Right lobe of liver (tissue), 6 donors: ENCODE measurements around the gene AHCYL2. TPM values are rescaled to one million over a fixed set of nuclear protein-coding genes. Genes with fewer than 3 reads are reported as not detected.
A peak's percentile ranks its signal among the peaks of the same experiment; 100 is the strongest.

Experiments
- ATAC-seq, 4 donors: fragments of 200-7000 bp; cut with Tn5 transposase; one replicate each; pipeline ENCODE4 v1.9.1; 2020; ENCODE audit warnings: mild to moderate bottlenecking in 4 of 4, moderate library complexity in 4 of 4
- DNase-seq, 3 donors: peaks; one replicate each; pipeline ENCODE4 v3.0.0-alpha.2; 2020
- H3K27ac ChIP-seq, 3 donors: fragments of 200-600 bp; one replicate each; pipeline ENCODE4 v1.8.0; 2022
- H3K27me3 ChIP-seq, 2 donors: fragments of 200-600 bp; one replicate each; pipeline ENCODE4 v1.8.0; 2022
- H3K36me3 ChIP-seq, 4 donors: fragments of 200-600 bp; sonication (generic) in 1 of 4; one replicate each; pipeline versions ENCODE4 v1.5.1 to v1.8.0; 2017 to 2022; ENCODE audit warnings: control low read depth in 1 of 4
- H3K4me1 ChIP-seq, 4 donors: fragments of 200-600 bp; sonication (generic) in 1 of 4; one replicate each; pipeline versions ENCODE4 v1.5.1 to v1.8.0; 2017 to 2022; ENCODE audit warnings: control low read depth in 1 of 4
- H3K4me3 ChIP-seq, 3 donors: fragments of 200-600 bp; one replicate each; pipeline ENCODE4 v1.8.0; 2022
- H3K9me3 ChIP-seq, 4 donors: fragments of 200-600 bp; sonication (generic) in 1 of 4; one replicate each; pipeline versions ENCODE4 v1.5.1 to v1.8.0; 2017 to 2022; ENCODE audit warnings: control low read depth in 1 of 4
- CTCF ChIP-seq, 4 donors: fragments of 200-600 bp in 3 of 4; fragments of 450-650 bp in 1 of 4; IDR thresholded peaks; one replicate each; pipeline versions ENCODE4 v1.5.1 to v1.8.0; 2016 to 2022; ENCODE audit warnings: antibody characterized with exemption in 4 of 4, mild to moderate bottlenecking in 2 of 4
- POLR2A ChIP-seq: fragments of 450-650 bp; IDR thresholded peaks from one replicate; pipeline ENCODE4 v1.6.1; 2017; ENCODE audit warnings: antibody characterized with exemption, mild to moderate bottlenecking
- WGBS: methylation state at CpG from one replicate; pipeline ENCODE4 v1.1.6; 2018; ENCODE audit warnings: low coverage, low lambda C conversion rate; ENCODE audit not compliant: insufficient coverage; ENCODE audit errors: missing lambda C conversion rate; 5-methylcytosine and 5-hydroxymethylcytosine counted together
- intact Hi-C, 2 donors: fragments of 100-400 bp; cut with DNase I; formaldehyde crosslinking; loops; one replicate each; pipeline versions ENCODE4 v1.11.2 to v1.14.1; 2022
- total RNA-seq, 6 experiments: library from RNA; depleted of rRNA in 2 of 6; stranded (reverse); fragments of >200 nt in 2 of 6; fragmentation: NEBNext Ultra II Directional in 3 of 6; extraction: Animal tissue kit (Norgen Biotek cat#: 25700) in 3 of 6; gene quantifications; one replicate each; pipeline versions ENCODE4 v1.1.0 to v1.2.4, GENCODE V29; 2016 to 2023
- donor health status: DM: no; HTN: yes; CAD: no.
- donor health status: DM: no; HTN: no; CAD: no.
- donor health status: DM: no; HTN: no; CAD: no.
- donor health status: DM: no; HTN: yes; CAD: no.
- donor health status: DM: no; HTN: yes; CAD: no.

The AHCYL2 gene
- total RNA-seq, 6 experiments from 2014 or later: 6.1 to 9.3 (median 8.0) TPM

GRCh38 chr7:129465080-129465479 is 240.2 kb downstream of the AHCYL2 start:
- 72% methylated on average over 2 of the region's 2 CpGs for WGBS
- DNase-seq (no peak), ATAC-seq (no peak)
- TF ChIP-seq CTCF (IDR thresholded peaks at IDR 0.05): no peak
- TF ChIP-seq POLR2A: no peak
- H3K9me3 ChIP-seq: no peaks in the 10 kb centered on the region
- H3K4me1 ChIP-seq: no peaks in the 10 kb centered on the region
- H3K4me3 ChIP-seq: no peak overlapping the region
- H3K27ac ChIP-seq: no peak overlapping the region
- intact Hi-C loops: no loop called here
- H3K36me3 ChIP-seq: no peaks in the 10 kb centered on the region
- H3K27me3 ChIP-seq: no peaks in the 10 kb centered on the region

GRCh38 chr7:129466796-129467195 is 242.0 kb downstream of the AHCYL2 start:
- no peak for TF ChIP-seq POLR2A
- no peak for TF ChIP-seq CTCF (IDR thresholded peaks at IDR 0.05)
- no peaks in the 10 kb centered on the region for H3K36me3 ChIP-seq
- ATAC-seq (no peak), DNase-seq (no peak)
- WGBS: 94% methylated on average over 3 of the region's 3 CpGs
- H3K27me3 ChIP-seq: no peaks in the 10 kb centered on the region
- H3K4me1 ChIP-seq: no peaks in the 10 kb centered on the region
- H3K27ac ChIP-seq: no peak overlapping the region
- H3K9me3 ChIP-seq: no peaks in the 10 kb centered on the region
- intact Hi-C loops: no loop called here
- no peak overlapping the region for H3K4me3 ChIP-seq

- DNase-seq: no peak
- no peak overlapping the region for H3K4me3 ChIP-seq
- no peaks in the 10 kb centered on the region for H3K36me3 ChIP-seq
- no peaks in the 10 kb centered on the region for H3K4me1 ChIP-seq
- TF ChIP-seq CTCF (IDR thresholded peaks at IDR 0.05) (no peak), POLR2A (no peak)
- no peaks in the 10 kb centered on the region for H3K27me3 ChIP-seq
- no peak overlapping the region for H3K27ac ChIP-seq
- ATAC-seq: no peak
- intact Hi-C loops: no loop called here
- 50% methylated on average over 1 of the region's 1 CpG for WGBS
- H3K9me3 ChIP-seq: no peaks in the 10 kb centered on the region
These were observed 243.3 kb downstream of the AHCYL2 start for GRCh38 chr7:129468087-129468486.

- no peaks in the 10 kb centered on the region for H3K4me1 ChIP-seq
- WGBS: 64% methylated on average over 3 of the region's 4 CpGs
- H3K4me3 ChIP-seq: no peak overlapping the region
- H3K27ac ChIP-seq: no peak overlapping the region
- intact Hi-C loops: no loop called here
- H3K36me3 ChIP-seq: no peaks in the 10 kb centered on the region
- TF ChIP-seq POLR2A (no peak), CTCF (IDR thresholded peaks at IDR 0.05) (no peak)
- H3K27me3 ChIP-seq: no peaks in the 10 kb centered on the region
- DNase-seq: no peak
- peak in 3 of 4 donors; percentile 31 to 45 (median 39) for ATAC-seq
- H3K9me3 ChIP-seq: no peaks in the 10 kb centered on the region
These were observed 243.7 kb downstream of the AHCYL2 start for GRCh38 chr7:129468547-129468946.

- ATAC-seq (no peak), DNase-seq (no peak)
- no peak for TF ChIP-seq CTCF (IDR thresholded peaks at IDR 0.05)
- TF ChIP-seq POLR2A: no peak
- Histone ChIP-seq H3K36me3 (no peaks in the 10 kb centered on the region), H3K4me1 (no peaks in the 10 kb centered on the region), H3K27ac (no peak overlapping the region), H3K27me3 (no peaks in the 10 kb centered on the region), H3K4me3 (no peak overlapping the region), H3K9me3 (no peaks in the 10 kb centered on the region)
- intact Hi-C loops: loop anchor here (5.0 kb wide), 1 partner anchor 103 kb away; no protein-coding TSS in a partner anchor
These were observed 245.1 kb downstream of the AHCYL2 start for GRCh38 chr7:129469930-129470329.
